Measurements from ENCODE around the gene POLA1.

POLA1 gene

GRCh38 chrX:24979081-24979480, 285.4 kb downstream of the POLA1 start:
- no peak for DNase-seq (ENCODE audit: low read depth)

- DNase-seq (ENCODE audit: low read depth), result no peak
Observed at GRCh38 chrX:24981030-24981429, 287.3 kb downstream of the POLA1 start.

GRCh38 chrX:24982306-24982965, 288.7 kb downstream of the POLA1 start:
- DNase-seq (ENCODE audit: low read depth), result no peak

- no peak for DNase-seq (ENCODE audit: low read depth)
Observed at GRCh38 chrX:24983931-24984330, 290.2 kb downstream of the POLA1 start.

GRCh38 chrX:24985120-24985519, 291.4 kb downstream of the POLA1 start:
- DNase-seq (ENCODE audit: low read depth), result no peak

GRCh38 chrX:24987731-24988130, 294.0 kb downstream of the POLA1 start:
- DNase-seq (ENCODE audit: low read depth), result no peak

GRCh38 chrX:24988314-24988713, 294.6 kb downstream of the POLA1 start:
- no peak for DNase-seq (ENCODE audit: low read depth)

- no peak for DNase-seq (ENCODE audit: low read depth)
Observed at GRCh38 chrX:24990535-24990934, 296.8 kb downstream of the POLA1 start.

- DNase-seq (ENCODE audit: low read depth), result no peak
Observed at GRCh38 chrX:24993879-24994278, 300.2 kb downstream of the POLA1 start.

GRCh38 chrX:24996096-24996709, 302.5 kb downstream of the POLA1 start:
- DNase-seq (ENCODE audit: low read depth), result no peak

GRCh38 chrX:24999511-24999910, 305.8 kb downstream of the POLA1 start:
- DNase-seq (ENCODE audit: low read depth), result no peak

GRCh38 chrX:25001808-25002660, 308.3 kb downstream of the POLA1 start:
- no peak for DNase-seq (ENCODE audit: low read depth)

- DNase-seq (ENCODE audit: low read depth), result no peak
Observed at GRCh38 chrX:25002661-25003020, 308.9 kb downstream of the POLA1 start.

GRCh38 chrX:25003066-25003849, 309.5 kb downstream of the POLA1 start:
- DNase-seq (ENCODE audit: low read depth), result no peak

- no peak for DNase-seq (ENCODE audit: low read depth)
Observed at GRCh38 chrX:25004040-25004439, 310.3 kb downstream of the POLA1 start.

GRCh38 chrX:25004485-25005032, 310.8 kb downstream of the POLA1 start:
- no peak for DNase-seq (ENCODE audit: low read depth)

GRCh38 chrX:25005034-25005381, 311.3 kb downstream of the POLA1 start:
- DNase-seq (ENCODE audit: low read depth), result no peak

GRCh38 chrX:25005382-25006185, 311.9 kb downstream of the POLA1 start:
- no peak for DNase-seq (ENCODE audit: low read depth)

- no peak for DNase-seq (ENCODE audit: low read depth)
Observed at GRCh38 chrX:25006586-25007058, 312.9 kb downstream of the POLA1 start.

GRCh38 chrX:25007059-25008053, 313.6 kb downstream of the POLA1 start:
- no peak for DNase-seq (ENCODE audit: low read depth)
